ENCODE measurements around the gene CYSTM1.
"Not testable (repeated sequence)": the region's sequence is repeated elsewhere in the genome, so short reads cannot be mapped to it uniquely, and the experiment has no call there.

CYSTM1 gene

GRCh38 chr5:140197023-140197422 lies 22.0 kb downstream of the CYSTM1 start:
- H3K36me3 ChIP-seq (ENCODE audit: insufficient read depth, low read length) = no peaks in the 10 kb centered on the region
- TF ChIP-seq CTCF (IDR thresholded peaks at IDR 0.05; ENCODE audit: borderline replicate concordance, extremely low read depth, low read length, poor library complexity, severe bottlenecking) (no peak), EZH2 (IDR thresholded peaks at IDR 0.05; ENCODE audit: borderline replicate concordance, low read depth, low read length, severe bottlenecking) (no peak)
- no peaks in the 10 kb centered on the region for H3K27me3 ChIP-seq (ENCODE audit: insufficient read depth, low read length, poor library complexity)
- no peaks in the 10 kb centered on the region for H3K79me2 ChIP-seq (ENCODE audit: insufficient read depth, low read length)
- no peaks in the 10 kb centered on the region for H3K9me3 ChIP-seq (ENCODE audit: insufficient read depth, low read length, severe bottlenecking)
- H3K4me3 ChIP-seq (ENCODE audit: low read depth in 1 of 2, low read length in 2 of 2) = no peak overlapping the region
- H3K4me2 ChIP-seq (ENCODE audit: insufficient read depth, low read length) = no peak overlapping the region
- no peak for DNase-seq
- no peak for ATAC-seq (ENCODE audit: insufficient read depth, low read depth)
- H3K9ac ChIP-seq (ENCODE audit: low read depth, low read length) = no peak overlapping the region
- no peak overlapping the region for H2AFZ ChIP-seq (ENCODE audit: low read depth, low read length)
- H3K4me1 ChIP-seq (ENCODE audit: insufficient read depth, low read length) = no peaks in the 10 kb centered on the region
- no peaks in the 10 kb centered on the region for H4K20me1 ChIP-seq (ENCODE audit: insufficient read depth, low read length)
- no peak overlapping the region for H3K27ac ChIP-seq (ENCODE audit: low read length)

DNA sequence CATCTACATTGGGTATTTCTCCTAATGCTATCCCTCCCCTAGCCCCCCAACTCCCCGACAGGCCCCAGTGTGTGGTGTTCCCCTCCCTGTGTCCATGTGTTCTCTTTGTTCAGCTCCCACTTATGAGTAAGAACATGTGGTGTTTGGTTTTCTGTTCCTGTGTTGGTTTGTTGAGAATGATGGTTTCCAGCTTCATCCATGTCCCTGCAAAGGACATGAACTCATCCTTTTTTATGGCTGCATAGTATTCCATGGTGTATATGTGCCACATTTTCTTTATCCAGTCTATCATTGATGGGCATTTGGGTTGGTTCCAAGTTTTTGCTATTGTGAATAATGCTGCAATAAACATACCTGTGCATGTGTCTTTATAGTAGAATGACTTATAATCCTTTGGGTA lies 23.9 kb downstream of the CYSTM1 start:
- not testable (repeated sequence) for H3K9ac ChIP-seq (ENCODE audit: low read depth, low read length); H3K9me3 ChIP-seq (ENCODE audit: insufficient read depth, low read length, severe bottlenecking); H3K79me2 ChIP-seq (ENCODE audit: insufficient read depth, low read length); ATAC-seq (ENCODE audit: insufficient read depth, low read depth); H2AFZ ChIP-seq (ENCODE audit: low read depth, low read length); H4K20me1 ChIP-seq (ENCODE audit: insufficient read depth, low read length); DNase-seq; H3K27me3 ChIP-seq (ENCODE audit: insufficient read depth, low read length, poor library complexity); H3K4me3 ChIP-seq (ENCODE audit: low read depth in 1 of 2, low read length in 2 of 2); H3K36me3 ChIP-seq (ENCODE audit: insufficient read depth, low read length); H3K27ac ChIP-seq (ENCODE audit: low read length); H3K4me2 ChIP-seq (ENCODE audit: insufficient read depth, low read length); H3K4me1 ChIP-seq (ENCODE audit: insufficient read depth, low read length)

DNA sequence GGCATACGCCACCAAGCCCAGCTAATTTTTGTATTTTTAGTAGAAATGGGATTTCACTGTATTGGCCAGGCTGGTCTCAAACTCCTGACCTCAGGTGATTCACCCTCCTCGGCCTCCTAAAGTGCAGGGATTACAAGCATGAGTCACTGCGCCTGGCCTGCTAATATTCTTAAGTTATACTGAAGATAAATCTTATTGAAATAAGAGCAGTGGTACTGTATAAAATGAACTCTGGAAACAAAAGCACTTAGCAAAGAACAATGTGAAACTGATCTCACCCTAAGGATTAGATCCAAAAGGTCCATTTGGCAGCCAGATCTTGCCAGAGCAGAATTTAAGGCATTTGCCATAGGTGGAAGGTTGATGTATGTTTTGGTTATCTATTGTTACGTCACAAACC lies 27.1 kb downstream of the CYSTM1 start:
- ATAC-seq (ENCODE audit: insufficient read depth, low read depth) (no peak), DNase-seq (no peak)
- Histone ChIP-seq H3K27me3 (ENCODE audit: insufficient read depth, low read length, poor library complexity) (no peaks in the 10 kb centered on the region), H3K4me3 (ENCODE audit: low read depth in 1 of 2, low read length in 2 of 2) (no peak overlapping the region), H3K4me2 (ENCODE audit: insufficient read depth, low read length) (no peak overlapping the region), H2AFZ (ENCODE audit: low read depth, low read length) (no peak overlapping the region), H3K9me3 (ENCODE audit: insufficient read depth, low read length, severe bottlenecking) (no peaks in the 10 kb centered on the region), H3K4me1 (ENCODE audit: insufficient read depth, low read length) (no peaks in the 10 kb centered on the region), H3K27ac (ENCODE audit: low read length) (no peak overlapping the region), H3K79me2 (ENCODE audit: insufficient read depth, low read length) (no peaks in the 10 kb centered on the region), H4K20me1 (ENCODE audit: insufficient read depth, low read length) (no peaks in the 10 kb centered on the region), H3K36me3 (ENCODE audit: insufficient read depth, low read length) (no peaks in the 10 kb centered on the region), H3K9ac (ENCODE audit: low read depth, low read length) (no peak overlapping the region)
- TF ChIP-seq CTCF (IDR thresholded peaks at IDR 0.05; ENCODE audit: borderline replicate concordance, extremely low read depth, low read length, poor library complexity, severe bottlenecking) = no peak
- no peak for TF ChIP-seq EZH2 (IDR thresholded peaks at IDR 0.05; ENCODE audit: borderline replicate concordance, low read depth, low read length, severe bottlenecking)

DNA sequence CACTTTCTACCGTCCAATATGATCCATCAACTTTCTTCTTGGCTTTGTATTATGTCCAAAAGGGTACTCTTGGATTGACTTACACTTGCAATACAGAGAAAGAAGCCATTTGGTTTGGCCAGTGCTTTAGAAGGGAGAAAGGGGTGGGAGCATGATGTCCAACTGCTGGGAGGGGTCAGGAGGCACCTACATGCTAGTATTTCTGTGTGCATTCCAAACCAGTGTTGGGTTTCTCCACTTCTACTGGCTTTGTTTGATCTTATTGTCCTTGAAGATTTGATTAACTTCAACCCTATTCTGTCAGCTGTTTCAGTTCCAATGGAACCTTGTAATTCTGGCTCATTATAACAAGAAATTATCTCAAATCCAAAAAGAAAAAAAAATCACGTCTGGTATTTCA lies 27.6 kb downstream of the CYSTM1 start:
- DNase-seq (no peak), ATAC-seq (ENCODE audit: insufficient read depth, low read depth) (no peak)
- Histone ChIP-seq H4K20me1 (ENCODE audit: insufficient read depth, low read length) (no peaks in the 10 kb centered on the region), H3K4me1 (ENCODE audit: insufficient read depth, low read length) (no peaks in the 10 kb centered on the region), H3K4me2 (ENCODE audit: insufficient read depth, low read length) (no peak overlapping the region), H3K9ac (ENCODE audit: low read depth, low read length) (no peak overlapping the region), H3K9me3 (ENCODE audit: insufficient read depth, low read length, severe bottlenecking) (no peaks in the 10 kb centered on the region), H3K27me3 (ENCODE audit: insufficient read depth, low read length, poor library complexity) (no peaks in the 10 kb centered on the region), H3K27ac (ENCODE audit: low read length) (no peak overlapping the region), H2AFZ (ENCODE audit: low read depth, low read length) (no peak overlapping the region), H3K4me3 (ENCODE audit: low read depth in 1 of 2, low read length in 2 of 2) (no peak overlapping the region), H3K79me2 (ENCODE audit: insufficient read depth, low read length) (no peaks in the 10 kb centered on the region), H3K36me3 (ENCODE audit: insufficient read depth, low read length) (no peaks in the 10 kb centered on the region)
- TF ChIP-seq EZH2 (IDR thresholded peaks at IDR 0.05; ENCODE audit: borderline replicate concordance, low read depth, low read length, severe bottlenecking) = no peak
- TF ChIP-seq CTCF (IDR thresholded peaks at IDR 0.05; ENCODE audit: borderline replicate concordance, extremely low read depth, low read length, poor library complexity, severe bottlenecking) = no peak
